Panc1 (cell line): ENCODE data around the gene FAM177B. TPM values are rescaled to one million over a fixed set of nuclear protein-coding genes. Genes with fewer than 3 reads are reported as not detected.
"Not testable (repeated sequence)": the region's sequence is repeated elsewhere in the genome, so short reads cannot be mapped to it uniquely, and the experiment has no call there.

Source experiments
- ATAC-seq: fragments of 200-7000 bp; cut with Tn5 transposase; 2 replicates; pipeline ENCODE4 v1.9.1; 2020; ENCODE audit warnings: mild to moderate bottlenecking, moderate library complexity
- BruUV-seq: library from RNA; stranded (reverse); fragments of 400-500 nt; replicated peaks from 2 replicates; lab custom pipeline; 2021; lab: Mats Ljungman, UMichigan
- CTCF ChIA-PET: fragments of 300-600 bp; sonication (Branson Sonifier 250); formaldehyde crosslinking; loops from one replicate; lab custom pipeline; 2022; ENCODE audit warnings: antibody characterized with exemption; lab: Charles Lee
- POLR2A ChIA-PET: fragments of 300-600 bp; sonication (Branson Sonifier 250); formaldehyde crosslinking; loops from one replicate; lab custom pipeline; 2022; ENCODE audit warnings: antibody characterized with exemption; lab: Charles Lee
- DNase-seq: peaks from one replicate; pipeline ENCODE4 v3.0.0-alpha.2; 2010; ENCODE audit warnings: low read depth, low spot score
- H3K27ac ChIP-seq: 2 replicates; pipeline ENCODE4 v1.5.1; 2011; ENCODE audit warnings: mild to moderate bottlenecking, low read length, inconsistent platforms
- H3K27me3 ChIP-seq: fragments of 200-500 bp; sonication (Bioruptor generic); 2 replicates; pipeline ENCODE4 v1.6.0; 2014; ENCODE audit warnings: low read length, inconsistent platforms; ENCODE audit not compliant: control insufficient read depth, insufficient read depth
- H3K36me3 ChIP-seq: fragments of 200-500 bp; sonication (Bioruptor generic); 2 replicates; pipeline ENCODE4 v1.5.1; 2014; ENCODE audit warnings: inconsistent platforms, mild to moderate bottlenecking, low read length, moderate library complexity; ENCODE audit not compliant: control insufficient read depth, insufficient read depth
- H3K4me1 ChIP-seq: 2 replicates; pipeline ENCODE4 v1.5.1; 2011; ENCODE audit warnings: inconsistent platforms, mild to moderate bottlenecking, low read length, moderate library complexity; ENCODE audit not compliant: control insufficient read depth, insufficient read depth
- H3K4me3 ChIP-seq, 2 experiments: 2 replicates each; pipeline ENCODE4 v1.5.1; 2011 to 2012; ENCODE audit warnings: low read depth in 2 of 2, low read length in 2 of 2, mild to moderate bottlenecking in 2 of 2, inconsistent platforms in 1 of 2, moderate library complexity in 1 of 2
- H3K9me3 ChIP-seq: fragments of 200-500 bp; sonication (Bioruptor generic); 2 replicates; pipeline ENCODE4 v1.5.1; 2014; ENCODE audit warnings: low read depth, mild to moderate bottlenecking, inconsistent platforms, low read length, moderate library complexity; ENCODE audit not compliant: control insufficient read depth, insufficient read depth
- CTCF ChIP-seq: fragments of 450-650 bp; IDR thresholded peaks from 2 replicates; pipeline ENCODE4 v1.5.1; 2017; ENCODE audit warnings: mild to moderate bottlenecking
- POLR2AphosphoS5 ChIP-seq: IDR thresholded peaks from 2 replicates; pipeline ENCODE4 v1.6.1; 2012; ENCODE audit warnings: mild to moderate bottlenecking, low read depth, low read length, moderate library complexity
- REST ChIP-seq, 2 experiments: IDR thresholded peaks; 2 replicates each; pipeline ENCODE4 v1.6.1; 2011 to 2012; ENCODE audit warnings: low read depth in 2 of 2, control low read depth in 1 of 2, low read length in 1 of 2, mild to moderate bottlenecking in 1 of 2, moderate library complexity in 1 of 2; ENCODE audit not compliant: insufficient read depth in 1 of 2
- SIN3A ChIP-seq: IDR thresholded peaks from 2 replicates; pipeline ENCODE4 v1.6.1; 2012; ENCODE audit warnings: low read depth, mild to moderate bottlenecking, low read length, moderate library complexity, borderline replicate concordance; ENCODE audit not compliant: insufficient read depth
- TCF7L2 ChIP-seq: IDR thresholded peaks from 2 replicates; pipeline ENCODE4 v1.6.1; 2011; ENCODE audit warnings: mild to moderate bottlenecking, low read depth, low read length, inconsistent platforms
- in situ Hi-C: cut with HindIII; loops from 2 replicates; pipeline ENCODE4 v1.10.0; 2016; ENCODE audit warnings: low sequenced_read_pairs, low pct_unique_long_range_greater_than_20kb
- intact Hi-C: fragments of 100-400 bp; cut with micrococcal nuclease; formaldehyde crosslinking; loops from one replicate; pipeline ENCODE4 v1.10.0; 2022; ENCODE audit not compliant: unreplicated experiment
- total RNA-seq: library from RNA; stranded (reverse); gene quantifications from one replicate; pipeline ENCODE4 v1.2.1, GENCODE V29; 2021; ENCODE audit not compliant: unreplicated experiment

FAM177B gene
- total RNA-seq, 1 experiment from 2014 or later = not detected

- Histone ChIP-seq H3K4me1 (no peaks in the 10 kb centered on the region), H3K27ac (no peak overlapping the region), H3K36me3 (no peaks in the 10 kb centered on the region), H3K27me3 (no peaks in the 10 kb centered on the region), H3K4me3 (no peak overlapping the region), H3K9me3 (no peaks in the 10 kb centered on the region)
- ATAC-seq (no peak), DNase-seq (no peak)
- intact Hi-C loops = no loop called here
- no TSS peak for BruUV-seq
- in situ Hi-C loops = no loop called here
- TF ChIP-seq REST (IDR thresholded peaks at IDR 0.05; ENCODE audit: insufficient read depth in 1 of 2, low read depth in 2 of 2, low read length in 1 of 2) = no peak
- TF ChIP-seq POLR2AphosphoS5 = no peak
- no peak for TF ChIP-seq SIN3A
- no peak for TF ChIP-seq CTCF
- no peak for TF ChIP-seq TCF7L2
- POLR2A ChIA-PET = no interaction called here
- CTCF ChIA-PET = no interaction called here
These were observed 24.1 kb downstream of the FAM177B start for GRCh38 chr1:222761083-222761482.

- H3K4me1 ChIP-seq, intact Hi-C loops, H3K36me3 ChIP-seq, DNase-seq, in situ Hi-C loops, H3K4me3 ChIP-seq, H3K27me3 ChIP-seq, H3K9me3 ChIP-seq, POLR2A ChIA-PET, BruUV-seq, CTCF ChIA-PET, H3K27ac ChIP-seq, ATAC-seq: not testable (repeated sequence)
These were observed 25.2 kb downstream of the FAM177B start for GRCh38 chr1:222762178-222762577.

- ATAC-seq = no peak
- Histone ChIP-seq H3K4me3 (no peak overlapping the region), H3K36me3 (no peaks in the 10 kb centered on the region), H3K9me3 (peaks cover 6% of the 10 kb centered on the region; the same call in 1 of the 2 replicates), H3K4me1 (no peaks in the 10 kb centered on the region), H3K27ac (no peak overlapping the region), H3K27me3 (no peaks in the 10 kb centered on the region)
- ChIA-PET CTCF (no interaction called here), POLR2A (no interaction called here)
- BruUV-seq = no TSS peak
- intact Hi-C loops (no loop called here), in situ Hi-C loops (no loop called here)
- no peak for TF ChIP-seq TCF7L2
- TF ChIP-seq POLR2AphosphoS5 = no peak
- TF ChIP-seq SIN3A = no peak
- TF ChIP-seq CTCF = no peak
- no peak for TF ChIP-seq REST (IDR thresholded peaks at IDR 0.05; ENCODE audit: insufficient read depth in 1 of 2, low read depth in 2 of 2, low read length in 1 of 2)
- DNase-seq = no peak
These were observed 30.2 kb downstream of the FAM177B start for GRCh38 chr1:222767152-222767571.
